Bronchial epithelial cell (primary cell): ENCODE results near the gene CDK2. TPM values are rescaled to one million over a fixed set of nuclear protein-coding genes. Genes with fewer than 3 reads are reported as not detected.
A peak's percentile ranks its signal among the peaks of the same experiment; 100 is the strongest.
"Not testable (repeated sequence)": the region's sequence is repeated elsewhere in the genome, so short reads cannot be mapped to it uniquely, and the experiment has no call there.

Experiments
- DNase-seq: peaks from one replicate; pipeline ENCODE4 v3.0.0-alpha.2; 2010; ENCODE audit warnings: low read depth
- FAIRE-seq: peaks from 2 replicates; lab custom pipeline; 2011; peaks lifted over from hg19 to GRCh38; lab: Jason Lieb, UNC
- H3K27me3 ChIP-seq: 2 replicates; pipeline ENCODE4 v1.5.1; 2011; ENCODE audit warnings: low read length; ENCODE audit not compliant: control insufficient read depth, insufficient read depth
- H3K36me3 ChIP-seq: 2 replicates; pipeline ENCODE4 v1.5.1; 2011; ENCODE audit warnings: low read length; ENCODE audit not compliant: control insufficient read depth, insufficient read depth
- H3K4me3 ChIP-seq: 2 replicates; pipeline ENCODE4 v1.5.1; 2011; ENCODE audit warnings: mild to moderate bottlenecking, low read depth, low read length, control low read depth
- total RNA-seq: library from RNA; depleted of rRNA; stranded (reverse); fragments of >200 nt; gene quantifications from 2 replicates; pipeline ENCODE4 v1.2.1, GENCODE V29; 2014
- TF ChIP-seq, protein P1 (sequence below): IDR thresholded peaks from 2 replicates; pipeline ENCODE4 v1.5.1; 2011; ENCODE audit warnings: mild to moderate bottlenecking, moderate library complexity, low read length, control low read depth, inconsistent platforms; ENCODE audit not compliant: insufficient read depth, severe bottlenecking

Gene CDK2
- total RNA-seq, 1 donor from 2014 or later, result 6.8 TPM

DNA sequence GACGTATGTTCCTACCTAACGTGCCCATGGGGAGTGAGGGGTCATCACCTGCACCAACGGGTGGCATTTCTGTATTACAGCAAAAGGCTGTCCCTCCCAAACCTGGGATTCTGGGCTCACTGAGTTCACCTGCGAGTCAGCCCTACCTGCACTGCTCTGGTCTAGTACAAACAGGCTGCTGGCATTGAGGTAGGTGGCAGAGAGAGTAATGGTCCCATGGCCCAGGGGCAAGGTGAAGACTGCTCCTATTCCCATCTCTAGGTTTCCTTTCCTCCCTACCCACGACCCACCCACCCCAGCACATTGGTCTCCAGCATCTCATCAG lies 30.9 kb downstream of the CDK2 start:
- FAIRE-seq (no peak), DNase-seq (no peak)
- Histone ChIP-seq H3K4me3 (peak overlapping the region; percentile 50), H3K27me3 (no peaks in the 10 kb centered on the region), H3K36me3 (peaks cover 6% of the 10 kb centered on the region)
- TF ChIP-seq, protein P1, sequence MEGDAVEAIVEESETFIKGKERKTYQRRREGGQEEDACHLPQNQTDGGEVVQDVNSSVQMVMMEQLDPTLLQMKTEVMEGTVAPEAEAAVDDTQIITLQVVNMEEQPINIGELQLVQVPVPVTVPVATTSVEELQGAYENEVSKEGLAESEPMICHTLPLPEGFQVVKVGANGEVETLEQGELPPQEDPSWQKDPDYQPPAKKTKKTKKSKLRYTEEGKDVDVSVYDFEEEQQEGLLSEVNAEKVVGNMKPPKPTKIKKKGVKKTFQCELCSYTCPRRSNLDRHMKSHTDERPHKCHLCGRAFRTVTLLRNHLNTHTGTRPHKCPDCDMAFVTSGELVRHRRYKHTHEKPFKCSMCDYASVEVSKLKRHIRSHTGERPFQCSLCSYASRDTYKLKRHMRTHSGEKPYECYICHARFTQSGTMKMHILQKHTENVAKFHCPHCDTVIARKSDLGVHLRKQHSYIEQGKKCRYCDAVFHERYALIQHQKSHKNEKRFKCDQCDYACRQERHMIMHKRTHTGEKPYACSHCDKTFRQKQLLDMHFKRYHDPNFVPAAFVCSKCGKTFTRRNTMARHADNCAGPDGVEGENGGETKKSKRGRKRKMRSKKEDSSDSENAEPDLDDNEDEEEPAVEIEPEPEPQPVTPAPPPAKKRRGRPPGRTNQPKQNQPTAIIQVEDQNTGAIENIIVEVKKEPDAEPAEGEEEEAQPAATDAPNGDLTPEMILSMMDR, result no peak

- not testable (repeated sequence) for H3K27me3 ChIP-seq, H3K4me3 ChIP-seq, H3K36me3 ChIP-seq, FAIRE-seq, DNase-seq
Observed at GRCh38 chr12:55999522-55999921, 32.9 kb downstream of the CDK2 start.

- not testable (repeated sequence) for DNase-seq, H3K36me3 ChIP-seq, H3K4me3 ChIP-seq, H3K27me3 ChIP-seq, FAIRE-seq
Observed at GRCh38 chr12:55999999-56000540, 33.4 kb downstream of the CDK2 start.

DNA sequence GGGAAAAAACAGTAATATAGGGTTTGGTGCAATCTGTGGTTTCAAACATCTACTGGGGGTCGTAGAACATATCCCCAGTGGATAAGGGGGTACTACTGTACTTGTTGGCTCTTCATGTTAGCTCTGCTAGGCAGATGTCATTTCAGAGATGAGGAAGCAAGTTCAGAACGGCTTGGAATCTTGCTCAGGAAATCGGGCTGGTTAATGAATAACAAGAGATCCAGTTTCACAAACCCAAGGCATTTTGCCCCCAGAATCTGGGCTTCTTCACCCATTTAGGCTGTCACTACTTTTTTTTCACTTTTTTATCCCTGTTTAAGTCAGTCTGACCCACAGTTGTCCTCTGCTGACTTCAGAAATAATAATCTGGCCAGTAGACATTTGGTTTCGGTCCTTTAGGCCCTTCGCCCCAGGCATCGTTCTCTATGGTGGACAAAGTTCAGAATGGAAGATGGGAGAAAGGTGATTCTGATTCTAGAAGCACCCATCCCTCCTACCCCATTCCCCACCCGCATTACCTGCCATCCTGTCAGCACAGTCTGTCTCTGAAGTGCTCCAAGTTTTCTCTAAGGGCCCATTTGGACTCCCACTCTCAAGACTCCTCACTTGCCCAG lies 35.0 kb downstream of the CDK2 start:
- FAIRE-seq (no peak), DNase-seq (no peak)
- TF ChIP-seq, protein P1, result no peak
- Histone ChIP-seq H3K36me3 (peaks cover 5% of the 10 kb centered on the region), H3K27me3 (no peaks in the 10 kb centered on the region), H3K4me3 (no peak overlapping the region)

- not testable (repeated sequence) for H3K36me3 ChIP-seq, DNase-seq, H3K4me3 ChIP-seq, FAIRE-seq, H3K27me3 ChIP-seq
Observed at GRCh38 chr12:56003376-56003775, 36.7 kb downstream of the CDK2 start.

GRCh38 chr12:56004211-56004610 lies 37.6 kb downstream of the CDK2 start:
- Histone ChIP-seq H3K4me3 (no peak overlapping the region), H3K36me3 (peaks cover 5% of the 10 kb centered on the region), H3K27me3 (no peaks in the 10 kb centered on the region)
- FAIRE-seq (no peak), DNase-seq (no peak)
- TF ChIP-seq, protein P1, result no peak

DNA sequence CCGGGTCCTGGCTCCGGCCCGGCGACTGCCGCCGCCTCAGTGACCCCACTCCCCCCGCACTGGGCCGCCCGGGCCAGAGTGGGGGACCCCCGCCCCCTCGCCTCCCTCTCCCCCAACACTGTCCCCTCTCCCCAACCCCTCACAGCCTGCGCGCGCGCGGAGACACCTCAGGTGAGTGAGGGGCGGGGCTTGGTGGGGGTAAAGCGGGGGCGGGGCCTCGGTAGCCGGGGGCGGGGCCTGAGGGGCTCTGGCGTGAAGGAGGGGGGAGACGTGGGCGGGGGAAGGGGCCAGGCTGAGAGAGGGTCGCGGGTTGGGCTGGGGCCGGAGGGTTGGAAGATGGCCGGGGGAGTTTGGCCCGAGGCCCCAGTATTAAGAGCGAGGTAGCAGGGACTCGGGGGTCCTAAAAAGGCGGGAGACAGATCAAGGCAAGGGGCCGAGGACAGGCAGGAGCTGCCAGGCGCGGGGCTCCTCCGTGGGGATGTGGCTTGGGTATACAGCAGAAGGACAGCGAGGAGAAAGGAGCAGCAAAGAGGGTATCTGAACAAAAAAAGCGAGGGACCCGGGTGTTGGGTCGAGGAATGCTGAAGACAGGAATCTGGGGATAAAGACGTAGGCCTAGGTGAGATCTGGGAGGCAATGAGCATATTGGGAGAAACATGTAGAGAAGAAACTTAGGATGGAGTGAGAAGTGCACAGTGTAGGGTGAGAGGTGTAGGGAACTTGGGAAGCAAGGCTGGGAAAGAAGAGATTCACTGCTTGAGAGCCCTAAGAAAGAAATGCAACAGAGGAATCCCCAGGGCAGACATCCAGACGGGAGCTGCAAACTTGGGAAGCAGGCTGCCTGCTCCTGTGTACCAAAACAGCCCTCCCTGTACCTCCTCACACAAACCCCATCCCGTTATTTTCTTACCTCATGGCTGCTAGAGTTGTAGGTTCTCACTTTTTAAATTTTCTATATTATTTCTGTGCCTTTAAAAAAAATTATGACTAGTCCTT lies 41.2 kb downstream of the CDK2 start:
- TF ChIP-seq, protein P1, result no peak
- FAIRE-seq, result no peak
- no peaks in the 10 kb centered on the region for H3K27me3 ChIP-seq
- peak overlapping the region; percentile 66 for H3K4me3 ChIP-seq
- H3K36me3 ChIP-seq, result peaks cover 5% of the 10 kb centered on the region
- no peak for DNase-seq
